ENCODE data around the gene FURIN. TPM values are rescaled to one million over a fixed set of nuclear protein-coding genes. Genes with fewer than 3 reads are reported as not detected.

FURIN gene
- total RNA-seq, 1 donor from 2014 or later: 103 TPM

DNA sequence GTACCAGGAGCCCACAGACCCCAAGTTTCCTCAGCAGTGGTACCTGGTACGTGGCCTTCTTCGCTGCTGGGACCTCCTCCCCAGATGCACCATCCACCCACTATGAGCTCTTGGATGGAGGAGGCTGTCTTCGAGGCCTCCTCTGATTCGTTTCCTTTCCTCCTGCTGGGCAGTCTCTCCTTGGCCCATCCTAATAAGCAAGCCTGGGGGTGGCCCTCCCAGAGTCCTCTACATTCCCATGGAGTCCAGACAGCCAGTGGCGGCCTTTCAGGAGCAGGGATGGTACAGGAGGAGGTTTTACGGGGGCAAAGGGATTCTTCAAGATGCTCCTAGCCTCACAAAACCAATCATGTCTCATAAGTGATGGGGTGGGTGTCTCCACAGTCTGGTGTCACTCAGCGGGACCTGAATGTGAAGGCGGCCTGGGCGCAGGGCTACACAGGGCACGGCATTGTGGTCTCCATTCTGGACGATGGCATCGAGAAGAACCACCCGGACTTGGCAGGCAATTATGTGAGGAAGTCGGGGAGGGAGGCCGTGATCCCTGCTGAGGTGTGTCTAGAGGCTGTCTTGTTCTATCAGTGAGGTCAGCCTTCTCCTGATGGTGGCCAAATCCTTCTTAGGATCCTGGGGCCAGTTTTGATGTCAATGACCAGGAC, 8.3 kb downstream of the FURIN start:
- TF ChIP-seq, protein P1, sequence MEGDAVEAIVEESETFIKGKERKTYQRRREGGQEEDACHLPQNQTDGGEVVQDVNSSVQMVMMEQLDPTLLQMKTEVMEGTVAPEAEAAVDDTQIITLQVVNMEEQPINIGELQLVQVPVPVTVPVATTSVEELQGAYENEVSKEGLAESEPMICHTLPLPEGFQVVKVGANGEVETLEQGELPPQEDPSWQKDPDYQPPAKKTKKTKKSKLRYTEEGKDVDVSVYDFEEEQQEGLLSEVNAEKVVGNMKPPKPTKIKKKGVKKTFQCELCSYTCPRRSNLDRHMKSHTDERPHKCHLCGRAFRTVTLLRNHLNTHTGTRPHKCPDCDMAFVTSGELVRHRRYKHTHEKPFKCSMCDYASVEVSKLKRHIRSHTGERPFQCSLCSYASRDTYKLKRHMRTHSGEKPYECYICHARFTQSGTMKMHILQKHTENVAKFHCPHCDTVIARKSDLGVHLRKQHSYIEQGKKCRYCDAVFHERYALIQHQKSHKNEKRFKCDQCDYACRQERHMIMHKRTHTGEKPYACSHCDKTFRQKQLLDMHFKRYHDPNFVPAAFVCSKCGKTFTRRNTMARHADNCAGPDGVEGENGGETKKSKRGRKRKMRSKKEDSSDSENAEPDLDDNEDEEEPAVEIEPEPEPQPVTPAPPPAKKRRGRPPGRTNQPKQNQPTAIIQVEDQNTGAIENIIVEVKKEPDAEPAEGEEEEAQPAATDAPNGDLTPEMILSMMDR (IDR thresholded peaks at IDR 0.05; ENCODE audit: insufficient read depth, low read length, poor library complexity, severe bottlenecking): no peak
- no peaks in the 10 kb centered on the region for H3K27me3 ChIP-seq (ENCODE audit: control insufficient read depth, insufficient read depth, low read length)
- H3K4me3 ChIP-seq (ENCODE audit: low read depth, low read length): no peak overlapping the region
- peaks cover 5% of the 10 kb centered on the region for H3K36me3 ChIP-seq (ENCODE audit: control insufficient read depth, insufficient read depth, low read length)
- no peak for DNase-seq (ENCODE audit: low read depth)

- Histone ChIP-seq H3K36me3 (ENCODE audit: control insufficient read depth, insufficient read depth, low read length) (peaks cover 6% of the 10 kb centered on the region), H3K27me3 (ENCODE audit: control insufficient read depth, insufficient read depth, low read length) (no peaks in the 10 kb centered on the region), H3K4me3 (ENCODE audit: low read depth, low read length) (no peak overlapping the region)
- DNase-seq (ENCODE audit: low read depth): no peak
- TF ChIP-seq, protein P1 (IDR thresholded peaks at IDR 0.05; ENCODE audit: insufficient read depth, low read length, poor library complexity, severe bottlenecking): no peak
These were observed 8.9 kb downstream of the FURIN start for GRCh38 chr15:90877315-90877714.

GRCh38 chr15:90877996-90878395, 9.6 kb downstream of the FURIN start:
- DNase-seq (ENCODE audit: low read depth): no peak
- Histone ChIP-seq H3K4me3 (ENCODE audit: low read depth, low read length) (no peak overlapping the region), H3K36me3 (ENCODE audit: control insufficient read depth, insufficient read depth, low read length) (peaks cover 6% of the 10 kb centered on the region), H3K27me3 (ENCODE audit: control insufficient read depth, insufficient read depth, low read length) (no peaks in the 10 kb centered on the region)
- TF ChIP-seq, protein P1 (IDR thresholded peaks at IDR 0.05; ENCODE audit: insufficient read depth, low read length, poor library complexity, severe bottlenecking): no peak

DNA sequence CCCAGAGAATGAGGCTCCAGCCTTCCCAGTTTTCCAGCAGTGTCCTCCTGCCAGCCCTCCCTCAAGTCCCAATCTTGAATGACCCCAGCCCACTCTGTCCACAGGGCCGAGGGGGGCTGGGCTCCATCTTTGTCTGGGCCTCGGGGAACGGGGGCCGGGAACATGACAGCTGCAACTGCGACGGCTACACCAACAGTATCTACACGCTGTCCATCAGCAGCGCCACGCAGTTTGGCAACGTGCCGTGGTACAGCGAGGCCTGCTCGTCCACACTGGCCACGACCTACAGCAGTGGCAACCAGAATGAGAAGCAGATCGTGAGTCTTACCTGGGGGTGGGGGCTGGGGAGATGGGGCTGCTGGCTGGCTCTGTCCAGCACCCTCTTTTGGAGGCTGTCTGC, 10.3 kb downstream of the FURIN start:
- no peak for DNase-seq (ENCODE audit: low read depth)
- no peak overlapping the region for H3K4me3 ChIP-seq (ENCODE audit: low read depth, low read length)
- TF ChIP-seq, protein P1 (IDR thresholded peaks at IDR 0.05; ENCODE audit: insufficient read depth, low read length, poor library complexity, severe bottlenecking): no peak
- peaks cover 6% of the 10 kb centered on the region for H3K36me3 ChIP-seq (ENCODE audit: control insufficient read depth, insufficient read depth, low read length)
- H3K27me3 ChIP-seq (ENCODE audit: control insufficient read depth, insufficient read depth, low read length): no peaks in the 10 kb centered on the region

GRCh38 chr15:90879730-90880366, 11.5 kb downstream of the FURIN start:
- Histone ChIP-seq H3K27me3 (ENCODE audit: control insufficient read depth, insufficient read depth, low read length) (no peaks in the 10 kb centered on the region), H3K36me3 (ENCODE audit: control insufficient read depth, insufficient read depth, low read length) (peaks cover 6% of the 10 kb centered on the region), H3K4me3 (ENCODE audit: low read depth, low read length) (no peak overlapping the region)
- no peak for DNase-seq (ENCODE audit: low read depth)
- TF ChIP-seq, protein P1 (IDR thresholded peaks at IDR 0.05; ENCODE audit: insufficient read depth, low read length, poor library complexity, severe bottlenecking): no peak

Data from kidney epithelial cell (primary cell).